Activated T-helper 17 cell treated with anti-CD3 and anti-CD28 coated beads, Interleukin-2, amount 50 U/mL, for 72 hours (primary cell): ENCODE results near the gene MELTF. TPM values are rescaled to one million over a fixed set of nuclear protein-coding genes. Genes with fewer than 3 reads are reported as not detected.
A peak's percentile ranks its signal among the peaks of the same experiment; 100 is the strongest.

Experiments
- ATAC-seq: fragments of 150-1000 bp; cut with Tn5 transposase; replicated peaks from 2 replicates; pipeline ENCODE4 v1.10.0; 2021; ENCODE audit warnings: mild to moderate bottlenecking, moderate library complexity
- H3K27ac Mint-ChIP-seq: one replicate; pipeline ENCODE4 v1.8.0; 2022; ENCODE audit warnings: mixed read lengths
- H3K27me3 Mint-ChIP-seq: one replicate; pipeline ENCODE4 v1.8.0; 2022; ENCODE audit warnings: mixed read lengths
- H3K36me3 Mint-ChIP-seq: one replicate; pipeline ENCODE4 v1.8.0; 2022; ENCODE audit warnings: low read depth, mild to moderate bottlenecking, mixed read lengths
- H3K4me1 Mint-ChIP-seq: one replicate; pipeline ENCODE4 v1.8.0; 2022; ENCODE audit warnings: mixed read lengths
- H3K4me3 Mint-ChIP-seq: one replicate; pipeline ENCODE4 v1.8.0; 2022; ENCODE audit warnings: mild to moderate bottlenecking, mixed read lengths
- H3K9me3 Mint-ChIP-seq: one replicate; pipeline ENCODE4 v1.8.0; 2022; ENCODE audit warnings: mixed read lengths
- total RNA-seq, 2 donors: library from RNA; stranded (reverse); gene quantifications; one replicate each; pipeline ENCODE4 v1.2.3, GENCODE V29; 2022

Gene MELTF
- total RNA-seq, 2 donors from 2014 or later, result 6.0 to 9.7 TPM

- no peaks in the 10 kb centered on the region for H3K27me3 Mint-ChIP-seq
- no peaks in the 10 kb centered on the region for H3K9me3 Mint-ChIP-seq
- H3K36me3 Mint-ChIP-seq, result no peaks in the 10 kb centered on the region
- no peak overlapping the region for H3K4me3 Mint-ChIP-seq
- H3K27ac Mint-ChIP-seq, result no peak overlapping the region
- H3K4me1 Mint-ChIP-seq, result peaks cover 4% of the 10 kb centered on the region
- no peak for ATAC-seq
Observed at GRCh38 chr3:197008436-197009209, 21.0 kb downstream of the MELTF start.

- H3K36me3 Mint-ChIP-seq, result no peaks in the 10 kb centered on the region
- no peaks in the 10 kb centered on the region for H3K9me3 Mint-ChIP-seq
- H3K4me1 Mint-ChIP-seq, result peaks cover 4% of the 10 kb centered on the region
- no peak for ATAC-seq
- no peak overlapping the region for H3K27ac Mint-ChIP-seq
- no peak overlapping the region for H3K4me3 Mint-ChIP-seq
- no peaks in the 10 kb centered on the region for H3K27me3 Mint-ChIP-seq
Observed at GRCh38 chr3:197007953-197008352, 21.7 kb downstream of the MELTF start.

- no peaks in the 10 kb centered on the region for H3K9me3 Mint-ChIP-seq
- ATAC-seq, result no peak
- no peaks in the 10 kb centered on the region for H3K36me3 Mint-ChIP-seq
- H3K27ac Mint-ChIP-seq, result no peak overlapping the region
- H3K4me3 Mint-ChIP-seq, result no peak overlapping the region
- H3K4me1 Mint-ChIP-seq, result peaks cover 4% of the 10 kb centered on the region
- H3K27me3 Mint-ChIP-seq, result no peaks in the 10 kb centered on the region
Observed at GRCh38 chr3:197007296-197007940, 22.2 kb downstream of the MELTF start.

DNA sequence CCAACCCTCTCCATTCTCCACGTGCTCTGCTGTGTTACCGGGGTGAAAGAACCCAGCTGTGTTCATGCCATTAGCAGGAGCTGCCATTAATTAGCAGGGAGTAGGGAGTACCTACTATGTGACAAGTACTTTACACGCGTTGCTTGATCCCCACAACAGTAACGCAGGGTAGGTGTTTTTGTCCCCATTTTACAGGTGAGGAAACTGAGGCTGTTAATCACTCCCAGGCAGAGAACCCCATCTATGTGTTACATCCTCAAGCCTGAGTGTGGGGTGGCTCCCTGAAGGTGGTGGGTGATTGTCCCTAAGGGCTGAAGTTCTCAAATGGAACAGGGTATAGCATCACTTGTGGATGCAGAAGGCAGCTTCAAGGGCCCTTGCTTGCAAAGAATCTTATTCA lies 22.8 kb downstream of the MELTF start:
- peaks cover 4% of the 10 kb centered on the region for H3K4me1 Mint-ChIP-seq
- no peak overlapping the region for H3K27ac Mint-ChIP-seq
- no peaks in the 10 kb centered on the region for H3K9me3 Mint-ChIP-seq
- no peaks in the 10 kb centered on the region for H3K36me3 Mint-ChIP-seq
- H3K4me3 Mint-ChIP-seq, result no peak overlapping the region
- no peak for ATAC-seq
- no peaks in the 10 kb centered on the region for H3K27me3 Mint-ChIP-seq

GRCh38 chr3:197006446-197006845 lies 23.2 kb downstream of the MELTF start:
- ATAC-seq, result no peak
- no peak overlapping the region for H3K4me3 Mint-ChIP-seq
- H3K9me3 Mint-ChIP-seq, result no peaks in the 10 kb centered on the region
- H3K36me3 Mint-ChIP-seq, result no peaks in the 10 kb centered on the region
- no peak overlapping the region for H3K27ac Mint-ChIP-seq
- no peaks in the 10 kb centered on the region for H3K27me3 Mint-ChIP-seq
- peaks cover 4% of the 10 kb centered on the region for H3K4me1 Mint-ChIP-seq

DNA sequence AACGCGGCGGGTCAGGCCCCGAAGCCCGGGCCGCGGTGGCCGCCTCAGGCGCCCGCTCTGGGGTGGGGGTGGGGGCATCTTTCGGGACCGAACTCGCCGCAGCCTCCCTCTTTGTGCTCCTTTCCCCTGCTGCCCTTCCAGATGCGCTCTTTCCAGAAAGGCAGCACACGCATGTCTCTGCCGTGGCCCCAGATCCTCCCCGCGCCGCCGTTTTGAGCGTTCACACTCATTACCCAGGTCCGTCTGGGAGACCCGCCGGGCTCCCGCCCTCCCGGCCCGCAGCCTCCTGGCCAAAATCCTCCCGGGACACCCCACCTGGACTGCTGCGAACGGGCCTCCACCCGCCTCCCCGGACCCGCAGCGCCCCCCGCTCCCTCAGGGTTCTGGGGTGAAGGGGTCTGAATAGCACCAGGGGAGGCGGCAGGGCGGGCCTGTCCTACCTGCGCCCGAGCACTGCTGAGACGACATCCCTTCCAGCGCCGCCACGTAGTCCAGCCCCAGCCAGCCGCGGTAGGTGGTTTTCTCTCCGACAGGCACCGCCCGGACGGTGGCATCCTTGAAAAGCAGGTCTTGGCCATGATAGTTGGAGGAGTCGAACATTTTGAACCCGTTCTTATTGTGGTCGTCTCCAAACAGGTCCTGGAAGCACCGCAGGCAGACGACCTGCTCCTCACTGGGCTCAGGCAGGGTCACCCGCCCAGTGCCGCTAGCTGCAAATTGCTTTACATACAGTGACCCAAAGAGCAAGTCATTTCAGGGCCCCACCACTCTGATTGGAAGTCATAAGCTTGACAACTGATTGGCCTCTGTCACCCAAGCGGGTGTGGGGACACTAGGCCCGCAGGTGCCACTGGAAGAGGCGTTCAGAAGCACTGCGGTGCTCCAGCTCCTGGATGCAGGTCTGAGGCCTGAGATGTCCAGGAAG lies 25.9 kb downstream of the MELTF start:
- no peaks in the 10 kb centered on the region for H3K36me3 Mint-ChIP-seq
- peaks cover 4% of the 10 kb centered on the region for H3K4me1 Mint-ChIP-seq
- H3K27me3 Mint-ChIP-seq, result no peaks in the 10 kb centered on the region
- peak; percentile 35 for ATAC-seq
- peak overlapping the region; percentile 73 for H3K27ac Mint-ChIP-seq
- H3K9me3 Mint-ChIP-seq, result no peaks in the 10 kb centered on the region
- H3K4me3 Mint-ChIP-seq, result peak overlapping the region; percentile 84

DNA sequence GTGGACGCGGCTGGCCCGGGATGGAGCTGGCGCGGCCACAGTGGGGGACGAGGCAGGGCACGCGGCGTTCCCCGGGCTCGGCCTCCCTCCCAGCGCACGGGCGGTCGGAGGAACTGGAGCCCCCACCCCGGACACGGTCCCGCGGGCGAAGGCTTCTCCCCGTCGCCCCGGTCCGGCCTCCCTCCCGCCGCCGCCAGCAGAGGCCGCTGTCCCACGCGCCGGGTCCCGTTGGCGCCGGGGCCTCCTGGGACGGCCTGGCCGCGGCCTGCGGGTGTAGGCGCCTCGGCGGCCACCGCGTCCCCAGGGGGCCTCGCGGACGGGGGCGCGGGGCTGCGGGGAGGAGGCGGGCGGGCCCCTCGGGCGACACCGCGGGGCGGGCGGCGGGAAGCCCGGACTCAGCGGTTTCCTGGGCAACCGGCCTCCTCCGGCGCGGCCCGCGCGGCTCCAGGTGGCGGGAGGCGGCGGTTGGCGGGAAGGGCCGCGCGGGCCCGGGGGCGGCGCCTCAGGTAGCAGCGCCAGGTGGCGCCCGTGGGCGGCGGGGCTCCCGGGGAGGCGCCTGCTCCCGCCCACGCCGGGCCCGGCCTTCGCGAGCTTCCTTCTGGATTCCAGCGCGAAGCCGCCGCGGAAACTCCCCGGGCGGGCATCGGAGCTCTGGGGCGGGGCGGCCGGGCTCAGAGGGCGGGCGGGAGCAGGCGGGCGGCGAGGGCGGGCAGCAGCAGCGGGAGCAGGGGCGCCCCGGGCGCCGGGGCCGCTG lies 26.7 kb downstream of the MELTF start:
- H3K27me3 Mint-ChIP-seq, result no peaks in the 10 kb centered on the region
- no peak overlapping the region for H3K27ac Mint-ChIP-seq
- peaks cover 4% of the 10 kb centered on the region for H3K4me1 Mint-ChIP-seq
- ATAC-seq, result peak; percentile 87
- H3K9me3 Mint-ChIP-seq, result no peaks in the 10 kb centered on the region
- H3K4me3 Mint-ChIP-seq, result peak overlapping the region; percentile 84
- H3K36me3 Mint-ChIP-seq, result no peaks in the 10 kb centered on the region

DNA sequence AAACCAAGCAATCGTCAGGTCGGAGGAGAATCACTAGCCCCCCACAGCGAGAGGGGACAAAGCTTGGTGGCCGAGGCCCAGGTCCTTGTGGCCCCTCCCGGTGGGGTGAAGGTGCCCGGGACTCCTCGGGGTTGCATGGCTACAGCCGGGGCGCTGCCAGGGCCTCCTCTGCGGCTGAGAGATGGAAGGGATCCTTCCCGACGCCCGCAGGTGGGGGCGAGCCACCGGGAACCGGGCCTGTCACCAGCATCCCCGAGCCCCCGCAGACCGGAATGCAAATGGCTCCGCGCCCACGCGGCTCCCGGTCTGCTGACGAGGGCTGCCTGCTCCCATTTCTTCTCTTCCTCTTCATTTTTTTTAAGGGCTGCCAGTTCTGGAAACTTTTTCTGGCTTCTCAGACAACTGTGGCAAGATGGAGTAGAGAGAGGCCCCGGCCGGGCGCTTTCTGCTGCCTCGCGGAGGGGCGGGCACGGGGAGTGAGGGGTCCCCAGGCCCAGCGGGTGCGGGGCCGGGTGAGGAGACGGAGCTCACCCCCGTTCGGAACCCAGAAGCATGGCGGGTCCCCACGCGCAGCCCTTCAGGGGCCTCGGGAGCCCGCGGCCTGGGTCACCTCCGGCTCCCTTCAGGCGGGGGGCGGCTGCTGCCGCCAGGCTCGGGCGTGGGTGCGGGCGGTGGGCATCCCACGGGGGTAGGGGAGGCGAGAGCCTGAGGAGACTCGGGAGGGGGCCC lies 27.5 kb downstream of the MELTF start:
- ATAC-seq, result no peak
- no peaks in the 10 kb centered on the region for H3K27me3 Mint-ChIP-seq
- peak overlapping the region; percentile 70 for H3K4me3 Mint-ChIP-seq
- H3K27ac Mint-ChIP-seq, result peak overlapping the region; percentile 84
- H3K36me3 Mint-ChIP-seq, result no peaks in the 10 kb centered on the region
- H3K4me1 Mint-ChIP-seq, result peaks cover 4% of the 10 kb centered on the region
- no peaks in the 10 kb centered on the region for H3K9me3 Mint-ChIP-seq

DNA sequence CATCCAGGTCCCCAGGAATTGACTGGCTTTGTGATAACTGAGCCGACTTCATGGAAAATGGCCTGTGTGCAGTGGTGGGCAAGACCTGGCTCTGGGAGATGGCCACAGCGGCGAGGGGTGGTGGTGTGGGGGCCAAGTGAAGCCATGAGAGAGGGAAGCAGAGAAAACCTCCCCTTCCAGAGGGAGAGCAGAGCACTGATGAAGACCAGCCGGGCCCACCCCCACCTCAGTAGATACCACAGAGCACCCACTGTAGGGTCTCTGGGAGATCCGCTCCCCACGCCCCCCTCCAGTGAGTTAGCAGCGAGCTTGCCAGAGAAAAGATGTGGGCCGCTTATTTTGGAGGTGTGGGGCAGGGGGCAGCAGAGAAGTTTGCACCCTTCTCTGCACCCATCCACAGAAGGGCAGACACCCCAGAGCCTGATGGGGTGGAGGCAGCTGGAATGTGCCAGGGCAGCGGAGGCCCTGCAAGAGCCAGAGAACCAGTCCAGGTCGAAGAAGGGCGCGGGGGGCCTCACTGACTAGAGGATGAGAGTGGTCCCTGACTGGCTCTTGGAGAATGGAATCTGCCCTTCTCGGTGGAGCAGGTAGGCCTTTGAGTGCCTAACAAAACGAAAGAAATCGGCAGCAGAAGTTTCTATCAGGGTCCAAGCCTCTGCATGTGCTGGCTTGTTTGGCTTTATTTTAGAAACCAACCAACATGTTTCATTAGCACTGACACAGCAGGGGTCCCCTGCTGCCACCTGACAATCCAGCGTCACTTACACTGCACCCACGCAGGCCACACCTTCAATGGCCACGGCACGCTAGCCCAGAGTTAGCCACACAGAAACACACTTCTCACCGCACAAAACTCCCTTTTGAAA lies 28.3 kb downstream of the MELTF start:
- Mint-ChIP-seq H3K9me3 (no peaks in the 10 kb centered on the region), H3K27ac (peak overlapping the region; percentile 84), H3K4me1 (peaks cover 4% of the 10 kb centered on the region), H3K4me3 (peak overlapping the region; percentile 70), H3K27me3 (no peaks in the 10 kb centered on the region), H3K36me3 (no peaks in the 10 kb centered on the region)
- no peak for ATAC-seq

GRCh38 chr3:197000211-197000610 lies 29.4 kb downstream of the MELTF start:
- no peak for ATAC-seq
- no peak overlapping the region for H3K4me3 Mint-ChIP-seq
- H3K36me3 Mint-ChIP-seq, result no peaks in the 10 kb centered on the region
- H3K4me1 Mint-ChIP-seq, result peaks cover 4% of the 10 kb centered on the region
- no peaks in the 10 kb centered on the region for H3K27me3 Mint-ChIP-seq
- no peak overlapping the region for H3K27ac Mint-ChIP-seq
- no peaks in the 10 kb centered on the region for H3K9me3 Mint-ChIP-seq

DNA sequence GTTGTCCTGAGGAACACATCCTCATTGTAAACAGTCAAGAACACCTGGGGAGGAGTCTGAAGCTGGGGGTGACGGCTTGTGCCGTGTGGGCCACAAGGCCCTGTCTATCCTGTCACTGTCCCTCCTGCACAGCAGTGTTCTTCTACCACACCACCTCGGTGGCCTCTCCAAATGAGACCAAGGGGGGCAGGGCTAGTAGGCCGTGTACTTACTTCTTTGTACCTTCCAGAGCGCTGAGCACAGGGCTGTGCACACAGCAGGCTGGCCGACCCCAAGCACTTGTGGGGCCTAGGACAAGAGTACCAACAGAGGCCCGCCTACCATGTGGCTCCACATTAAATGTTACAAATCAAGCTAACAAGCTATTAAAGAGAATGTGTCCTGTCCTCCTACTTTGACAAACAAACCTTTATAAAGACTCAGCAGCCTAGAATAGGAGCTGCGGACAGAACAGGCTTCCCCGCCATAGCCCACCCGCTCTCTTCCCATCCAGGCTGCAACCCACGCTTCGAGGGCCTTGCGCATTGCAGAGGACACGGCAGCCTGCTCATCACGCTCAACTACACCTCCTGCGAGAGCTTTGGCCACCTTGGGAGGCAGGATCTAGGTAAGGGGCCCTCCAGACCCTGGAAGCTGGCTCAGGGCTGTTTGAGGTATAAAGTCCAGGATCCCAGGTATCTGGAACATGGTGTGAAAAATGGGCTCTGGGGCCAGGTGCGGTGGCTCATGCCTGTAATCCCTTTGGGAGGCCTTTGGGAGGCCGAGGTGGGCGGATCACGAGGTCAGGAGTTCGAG lies 30.5 kb downstream of the MELTF start:
- H3K27ac Mint-ChIP-seq, result no peak overlapping the region
- H3K27me3 Mint-ChIP-seq, result no peaks in the 10 kb centered on the region
- no peak overlapping the region for H3K4me3 Mint-ChIP-seq
- H3K4me1 Mint-ChIP-seq, result no peaks in the 10 kb centered on the region
- ATAC-seq, result no peak
- no peaks in the 10 kb centered on the region for H3K9me3 Mint-ChIP-seq
- no peaks in the 10 kb centered on the region for H3K36me3 Mint-ChIP-seq

DNA sequence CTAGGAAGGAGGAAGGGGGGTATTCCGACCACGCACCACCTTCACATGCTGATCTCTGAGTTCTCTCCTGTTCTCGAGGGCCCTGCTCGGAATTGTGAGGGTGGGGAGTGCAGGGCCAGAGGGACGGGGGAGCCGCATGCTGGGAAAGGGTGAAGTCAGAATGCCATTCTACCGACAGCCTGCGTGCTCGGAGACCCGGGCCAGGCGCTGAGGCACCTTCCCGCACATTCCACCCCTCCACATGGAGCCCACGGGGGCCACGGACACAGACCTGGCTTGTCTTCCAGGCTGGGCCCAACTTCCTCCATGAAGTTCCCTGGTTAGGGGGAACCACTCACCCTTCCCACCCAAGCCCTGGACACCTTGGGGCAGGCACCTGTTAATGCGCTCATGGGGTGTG lies 32.3 kb downstream of the MELTF start:
- no peak for ATAC-seq
- Mint-ChIP-seq H3K27me3 (no peaks in the 10 kb centered on the region), H3K4me3 (no peak overlapping the region), H3K27ac (no peak overlapping the region), H3K4me1 (no peaks in the 10 kb centered on the region), H3K36me3 (no peaks in the 10 kb centered on the region), H3K9me3 (no peaks in the 10 kb centered on the region)
